ENCODE data around the gene GRB14. TPM values are rescaled to one million over a fixed set of nuclear protein-coding genes. Genes with fewer than 3 reads are reported as not detected.

The GRB14 gene
- total RNA-seq, 4 donors from 2014 or later = 5.4 to 19.3 (median 9.8) TPM

- Histone ChIP-seq H3K27ac (no peak overlapping the region), H3K27me3 (no peaks in the 10 kb centered on the region), H3K36me3 (no peaks in the 10 kb centered on the region), H3K4me3 (replicated peaks in 1 of 3) (no peak overlapping the region), H3K4me1 (no peaks in the 10 kb centered on the region), H3K9me3 (no peaks in the 10 kb centered on the region)
- intact Hi-C loops (cut with DNase I) = no loop called here
- DNase-seq = no peak
- TF ChIP-seq POLR2A (IDR thresholded peaks at IDR 0.05) = no peak
- 88 to 91% methylated on average over 3 of the region's 3 CpGs for WGBS, 2 donors
These were observed 98.7 kb downstream of the GRB14 start for GRCh38 chr2:164522561-164522981.

- intact Hi-C loops (cut with DNase I) = no loop called here
- no peak for DNase-seq
- Histone ChIP-seq H3K4me1 (peaks cover 0 to 4% of the 10 kb centered on the region in 2 donors), H3K36me3 (no peaks in the 10 kb centered on the region), H3K9me3 (no peaks in the 10 kb centered on the region), H3K27ac (no peak overlapping the region), H3K4me3 (replicated peaks in 1 of 3) (no peak overlapping the region), H3K27me3 (no peaks in the 10 kb centered on the region)
- no peak for TF ChIP-seq POLR2A (IDR thresholded peaks at IDR 0.05)
- TF ChIP-seq CTCF (IDR thresholded peaks at IDR 0.05) = no peak
- 92 to 94% methylated on average over 2 of the region's 2 CpGs for WGBS, 2 donors
These were observed 105.5 kb downstream of the GRB14 start for GRCh38 chr2:164515734-164516133.

DNA sequence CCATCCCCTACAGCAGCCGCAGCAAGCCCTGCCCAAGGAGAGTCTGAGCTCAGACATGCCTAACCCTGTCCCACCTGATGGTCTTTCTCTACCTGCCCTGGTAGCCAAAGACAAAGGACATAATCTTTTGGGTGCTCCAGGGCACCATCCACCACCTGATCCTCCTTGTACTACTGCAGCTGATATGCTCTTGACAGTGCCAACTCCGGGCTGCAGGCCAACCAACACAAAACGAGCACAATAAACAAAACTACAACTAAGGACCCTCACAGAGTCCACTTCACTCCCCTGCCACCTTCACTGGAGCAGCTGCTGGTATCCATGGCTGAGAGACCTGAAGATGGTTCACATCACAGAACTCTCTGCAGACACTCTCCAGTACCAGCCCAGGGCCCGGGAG, 106.3 kb downstream of the GRB14 start:
- H3K27ac ChIP-seq = no peak overlapping the region
- H3K4me1 ChIP-seq = peaks cover 0 to 4% of the 10 kb centered on the region in 2 donors
- TF ChIP-seq POLR2A (IDR thresholded peaks at IDR 0.05) = no peak
- TF ChIP-seq CTCF (IDR thresholded peaks at IDR 0.05) = no peak
- intact Hi-C loops (cut with DNase I) = no loop called here
- no peaks in the 10 kb centered on the region for H3K36me3 ChIP-seq
- no peaks in the 10 kb centered on the region for H3K27me3 ChIP-seq
- H3K4me3 ChIP-seq (replicated peaks in 1 of 3) = no peak overlapping the region
- DNase-seq = peak; percentile 66 to 68
- WGBS, 2 donors = 45 to 67% methylated on average over 2 to 4 of the region's 4 CpGs
- no peaks in the 10 kb centered on the region for H3K9me3 ChIP-seq

DNA sequence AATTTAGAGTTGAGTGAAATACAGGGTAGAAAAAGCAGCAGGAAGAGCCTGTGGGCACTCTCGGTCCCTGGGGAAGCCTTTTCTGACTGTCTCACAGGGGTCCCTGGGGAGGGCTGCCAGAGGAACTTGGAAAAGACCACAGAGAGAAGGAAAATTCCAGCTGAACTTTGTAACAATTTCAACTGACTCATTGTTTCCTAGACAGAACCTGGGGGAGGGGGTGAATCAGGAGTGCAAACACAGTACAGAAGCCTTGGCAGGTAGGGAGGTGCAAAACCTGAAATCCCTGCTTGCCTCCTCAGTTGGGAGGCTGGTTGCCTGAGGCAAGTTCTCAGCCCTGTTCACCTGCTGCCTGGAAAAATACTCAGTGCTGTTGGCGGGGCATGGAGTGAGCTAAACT, 106.8 kb downstream of the GRB14 start:
- TF ChIP-seq CTCF (IDR thresholded peaks at IDR 0.05) = no peak
- no peak for TF ChIP-seq POLR2A (IDR thresholded peaks at IDR 0.05)
- Histone ChIP-seq H3K4me1 (peaks cover 0 to 4% of the 10 kb centered on the region in 2 donors), H3K27ac (no peak overlapping the region), H3K4me3 (replicated peaks in 1 of 3) (no peak overlapping the region), H3K36me3 (no peaks in the 10 kb centered on the region), H3K27me3 (no peaks in the 10 kb centered on the region), H3K9me3 (no peaks in the 10 kb centered on the region)
- DNase-seq = no peak
- 79 to 88% methylated on average over 2 of the region's 2 CpGs for WGBS, 2 donors
- intact Hi-C loops (cut with DNase I) = no loop called here

DNA sequence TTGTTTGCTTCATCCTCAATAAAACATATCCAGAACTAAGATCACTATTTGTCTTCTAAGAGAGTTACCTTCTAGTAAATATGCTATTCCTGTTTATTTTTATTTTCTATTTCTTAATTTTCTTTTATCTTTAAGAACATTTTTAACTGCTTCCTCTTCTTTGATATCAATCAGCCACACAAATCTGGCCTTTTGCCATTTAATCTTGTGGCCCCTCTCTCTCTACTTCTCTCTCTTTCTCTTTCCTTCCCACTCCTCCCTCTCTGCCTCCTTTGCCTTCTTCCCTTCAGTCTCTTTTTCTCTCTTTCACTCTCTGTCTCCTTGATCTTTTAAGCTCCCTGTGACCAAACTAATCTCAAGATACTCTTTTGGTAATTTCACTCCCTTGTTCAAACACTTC, 108.4 kb downstream of the GRB14 start:
- H3K4me3 ChIP-seq (replicated peaks in 1 of 3) = no peak overlapping the region
- H3K9me3 ChIP-seq = no peaks in the 10 kb centered on the region
- H3K27me3 ChIP-seq = no peaks in the 10 kb centered on the region
- no peak for DNase-seq
- intact Hi-C loops (cut with DNase I) = no loop called here
- H3K27ac ChIP-seq = no peak overlapping the region
- no peak for TF ChIP-seq POLR2A (IDR thresholded peaks at IDR 0.05)
- no peak for TF ChIP-seq CTCF (IDR thresholded peaks at IDR 0.05)
- no peaks in the 10 kb centered on the region for H3K36me3 ChIP-seq
- peaks cover 0 to 4% of the 10 kb centered on the region in 2 donors for H3K4me1 ChIP-seq

GRCh38 chr2:164511738-164512137, 109.5 kb downstream of the GRB14 start:
- TF ChIP-seq CTCF (IDR thresholded peaks at IDR 0.05) = no peak
- WGBS, 2 donors = 89 to 98% methylated on average over 4 of the region's 4 CpGs
- H3K27me3 ChIP-seq = no peaks in the 10 kb centered on the region
- DNase-seq = no peak
- intact Hi-C loops (cut with DNase I) = no loop called here
- H3K4me3 ChIP-seq (replicated peaks in 1 of 3) = no peak overlapping the region
- peaks cover 0 to 4% of the 10 kb centered on the region in 2 donors for H3K4me1 ChIP-seq
- no peaks in the 10 kb centered on the region for H3K36me3 ChIP-seq
- H3K9me3 ChIP-seq = no peaks in the 10 kb centered on the region
- H3K27ac ChIP-seq = no peak overlapping the region

Data from thyroid gland (tissue), 4 donors.